CD4-positive, alpha-beta T cell treated with Interferon gamma for 1 hour (primary cell): ENCODE data around the gene NUP205.
"Not testable (repeated sequence)": the region's sequence is repeated elsewhere in the genome, so short reads cannot be mapped to it uniquely, and the experiment has no call there.

Experiments used
- DNase-seq: peaks from one replicate; pipeline ENCODE4 v3.0.0-alpha.2; 2020

NUP205 gene

DNA sequence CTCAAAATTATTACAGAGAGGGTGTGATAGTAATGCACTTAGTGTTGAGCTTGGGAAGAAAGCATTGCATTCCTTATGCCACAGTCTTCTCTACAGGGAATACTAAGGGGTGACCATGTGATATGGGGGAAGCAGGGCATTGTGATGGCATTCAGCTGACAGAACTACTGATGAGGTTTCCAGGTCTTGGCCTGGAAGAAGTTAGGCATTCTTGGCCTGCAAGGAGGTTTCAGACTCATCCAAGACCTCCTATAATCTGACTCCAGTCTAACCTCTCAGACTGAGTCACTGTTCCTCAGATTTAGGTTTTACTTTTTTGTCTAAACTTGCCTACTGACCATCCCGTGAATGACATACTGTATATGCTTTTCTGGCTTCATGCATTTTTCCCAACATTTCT is 112.5 kb downstream of the NUP205 start:
- no peak for DNase-seq

DNA sequence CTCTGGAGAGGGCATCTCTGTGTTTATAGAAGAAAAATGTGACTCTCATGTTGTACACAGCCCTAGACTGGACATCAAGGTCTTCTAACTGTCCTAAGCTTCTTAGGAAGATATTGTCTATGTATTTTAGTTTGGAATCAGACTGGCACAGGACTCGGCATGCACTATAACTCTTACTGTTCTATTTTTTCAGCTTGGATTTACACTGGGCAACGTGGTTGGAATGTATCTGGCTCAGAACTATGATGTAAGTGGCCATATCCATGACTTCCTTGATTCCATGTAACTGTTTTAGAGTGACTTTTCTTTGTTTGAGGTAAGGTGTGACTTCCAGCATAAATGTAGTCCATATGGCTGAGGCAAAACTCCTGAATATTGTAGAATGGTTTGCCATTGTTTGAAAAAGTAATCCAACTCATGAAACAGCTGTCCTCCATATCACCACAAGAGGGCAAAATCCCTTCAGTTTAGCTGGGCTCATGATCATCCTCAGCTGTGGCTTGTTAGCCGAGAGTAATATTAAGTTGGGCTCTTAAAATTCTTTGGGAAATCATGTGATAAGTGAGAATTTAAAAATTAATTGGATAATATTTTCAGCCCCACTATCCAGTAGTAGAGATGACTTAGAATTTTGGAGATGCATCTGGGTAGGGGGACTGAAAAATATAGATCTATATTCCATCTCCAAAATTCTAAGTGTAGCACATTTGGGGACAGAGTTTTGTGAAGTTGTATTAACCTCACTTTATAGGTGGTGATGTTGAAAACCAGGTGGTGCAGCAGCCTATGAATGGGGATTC is 115.0 kb downstream of the NUP205 start:
- no peak for DNase-seq

DNA sequence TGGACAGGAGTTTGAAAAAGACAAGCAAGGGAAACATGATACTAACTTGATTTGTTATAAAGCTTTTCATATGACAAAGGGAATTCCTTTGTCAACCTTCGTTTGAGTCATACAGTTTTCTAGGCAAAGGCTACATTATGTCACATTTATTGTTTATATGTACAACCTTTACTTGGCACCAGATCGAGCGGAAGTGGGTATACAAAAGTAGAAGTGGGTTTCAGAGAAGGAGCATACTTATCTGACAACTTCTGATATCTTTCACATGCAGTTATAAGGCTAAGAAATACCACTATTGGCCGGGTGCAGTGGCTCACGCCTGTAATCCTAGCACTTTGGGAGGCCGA is 115.6 kb downstream of the NUP205 start:
- DNase-seq, result no peak

DNA sequence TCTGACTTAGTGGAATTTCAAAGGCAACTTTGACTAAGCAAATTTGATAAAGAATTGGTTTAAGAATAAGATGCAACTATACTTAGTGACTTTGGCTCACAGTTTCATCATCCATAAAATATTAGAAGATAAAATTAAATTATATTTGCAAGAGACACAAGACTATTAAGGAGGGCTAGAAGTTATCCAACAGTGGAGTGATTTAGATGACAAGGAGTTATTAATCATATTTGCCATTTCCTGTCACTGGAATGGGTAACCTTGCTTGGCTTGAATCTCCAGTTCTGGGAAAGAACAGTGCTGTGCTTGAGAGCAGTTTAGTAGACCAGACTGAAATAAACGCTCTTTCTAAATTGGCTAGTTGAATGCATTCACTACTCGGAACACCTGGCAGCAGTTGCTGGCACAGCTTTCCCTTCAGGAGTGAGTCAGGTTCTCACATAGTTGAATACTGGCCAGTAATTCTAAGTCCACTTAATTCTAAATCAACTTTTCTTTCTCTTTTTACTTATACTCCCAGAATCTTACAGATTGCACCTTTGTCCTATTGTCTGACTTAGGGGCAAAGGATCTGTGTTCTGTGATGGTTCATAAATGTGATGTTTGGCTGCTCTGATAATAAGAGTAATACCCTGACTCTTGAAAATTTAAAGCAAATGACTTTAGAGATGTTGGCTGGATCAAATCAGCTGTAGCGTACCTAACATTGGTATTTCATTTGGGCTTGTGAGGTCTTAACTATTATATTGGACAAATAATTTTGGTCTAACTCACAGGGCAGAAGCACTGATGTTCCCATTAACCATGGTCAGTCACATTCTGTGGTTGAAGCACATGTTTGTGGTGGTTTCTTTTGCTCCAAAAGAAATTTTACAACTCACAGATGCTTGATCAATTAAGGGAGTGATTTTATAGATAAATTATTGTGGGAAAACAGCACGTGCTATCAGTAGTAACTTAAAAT is 121.2 kb downstream of the NUP205 start:
- no peak for DNase-seq

DNA sequence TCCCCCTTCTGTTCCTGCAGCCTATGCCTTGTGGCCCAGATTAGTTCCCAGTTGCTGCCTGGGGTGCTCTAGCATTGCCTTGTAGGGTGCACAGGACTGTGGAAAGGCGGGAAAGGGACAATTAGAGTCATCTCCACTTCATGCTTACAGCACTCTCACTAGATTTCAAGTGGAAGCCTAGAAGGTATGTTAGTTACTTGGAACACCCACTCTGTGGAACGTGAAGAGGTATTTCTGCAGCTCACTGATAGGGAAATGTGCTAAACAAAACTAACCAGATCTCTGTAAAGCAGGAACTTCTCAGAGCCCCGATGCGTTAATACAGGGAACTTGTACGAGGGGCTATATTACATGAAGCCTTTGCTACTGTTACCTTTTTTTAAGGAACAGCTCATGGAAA is 124.0 kb downstream of the NUP205 start:
- no peak for DNase-seq

DNA sequence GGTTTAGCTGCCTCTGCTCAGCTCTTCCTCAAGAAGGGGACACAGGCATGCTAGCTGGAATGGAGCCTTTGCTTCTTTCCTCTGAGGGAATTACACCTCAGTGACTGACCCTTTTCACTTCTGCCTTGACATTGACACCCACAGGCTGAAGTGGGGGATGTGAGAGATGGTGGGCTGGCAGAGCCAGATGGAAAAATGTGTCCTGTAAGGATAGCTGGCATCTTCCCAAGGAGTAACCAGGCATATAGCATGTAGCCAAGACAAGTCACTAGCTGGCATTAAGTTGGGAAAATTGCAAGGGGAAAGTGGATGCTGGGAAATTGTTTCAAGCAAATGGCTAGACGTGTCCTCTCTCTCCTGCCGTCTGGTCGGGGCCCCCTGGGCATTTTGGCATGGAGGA is 124.5 kb downstream of the NUP205 start:
- no peak for DNase-seq

DNA sequence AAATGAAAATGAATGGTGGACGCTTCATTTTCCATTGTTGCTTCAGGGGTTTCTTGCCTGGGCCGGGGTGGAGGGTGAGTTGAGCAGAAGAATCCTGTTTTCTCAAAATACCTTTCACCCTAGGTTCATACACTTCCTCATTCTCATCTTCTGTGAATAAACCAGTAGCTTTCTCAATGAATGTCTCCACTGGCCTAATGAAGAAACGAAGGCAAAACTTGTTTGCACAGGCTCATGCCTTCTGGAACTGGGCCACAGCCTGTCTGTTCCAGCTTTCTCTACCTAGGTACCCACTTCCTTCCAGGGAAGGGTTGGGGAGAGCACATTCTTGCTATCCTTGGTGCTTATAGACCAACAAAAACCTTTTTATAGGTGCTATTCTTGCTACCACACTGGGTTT is 125.9 kb downstream of the NUP205 start:
- DNase-seq, result no peak

DNA sequence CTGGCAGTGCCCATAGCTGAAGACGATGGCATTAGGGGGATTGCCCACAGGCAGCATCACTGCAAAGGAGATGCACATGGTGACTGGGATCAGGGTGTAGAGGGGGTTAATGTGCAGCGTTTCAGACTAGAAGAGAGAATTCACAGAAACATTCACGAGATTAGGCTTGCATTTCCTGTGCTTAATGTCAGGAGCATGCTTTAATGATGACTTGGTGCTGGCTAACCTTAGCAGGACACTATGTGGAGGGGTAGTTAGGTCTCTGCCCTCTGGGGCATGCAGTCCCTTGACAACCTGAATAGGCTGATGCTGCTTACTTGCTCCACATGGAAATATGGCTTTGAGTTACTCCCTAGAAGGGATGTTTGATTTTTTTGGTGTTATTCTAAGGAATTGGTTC is 126.4 kb downstream of the NUP205 start:
- DNase-seq, result no peak

DNA sequence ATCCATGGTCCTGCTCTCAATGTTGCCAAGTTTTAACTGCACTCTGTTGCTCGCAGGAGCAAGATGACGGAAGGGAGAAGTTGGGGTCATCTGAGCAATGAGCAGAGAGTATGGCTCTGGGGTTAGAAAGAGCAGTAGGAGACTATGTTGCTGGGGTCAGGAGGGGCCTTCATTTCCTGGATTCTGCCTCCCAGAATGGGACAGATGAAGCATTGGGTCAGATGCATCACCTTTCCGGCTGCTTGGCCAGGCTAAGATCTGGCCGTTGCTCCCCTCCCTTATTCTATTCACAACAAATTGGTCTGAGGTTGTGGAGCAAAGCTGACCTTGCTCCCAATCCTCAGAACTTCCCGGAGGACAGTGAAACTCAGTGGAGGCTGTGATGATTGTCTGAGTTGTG is 127.0 kb downstream of the NUP205 start:
- no peak for DNase-seq

DNA sequence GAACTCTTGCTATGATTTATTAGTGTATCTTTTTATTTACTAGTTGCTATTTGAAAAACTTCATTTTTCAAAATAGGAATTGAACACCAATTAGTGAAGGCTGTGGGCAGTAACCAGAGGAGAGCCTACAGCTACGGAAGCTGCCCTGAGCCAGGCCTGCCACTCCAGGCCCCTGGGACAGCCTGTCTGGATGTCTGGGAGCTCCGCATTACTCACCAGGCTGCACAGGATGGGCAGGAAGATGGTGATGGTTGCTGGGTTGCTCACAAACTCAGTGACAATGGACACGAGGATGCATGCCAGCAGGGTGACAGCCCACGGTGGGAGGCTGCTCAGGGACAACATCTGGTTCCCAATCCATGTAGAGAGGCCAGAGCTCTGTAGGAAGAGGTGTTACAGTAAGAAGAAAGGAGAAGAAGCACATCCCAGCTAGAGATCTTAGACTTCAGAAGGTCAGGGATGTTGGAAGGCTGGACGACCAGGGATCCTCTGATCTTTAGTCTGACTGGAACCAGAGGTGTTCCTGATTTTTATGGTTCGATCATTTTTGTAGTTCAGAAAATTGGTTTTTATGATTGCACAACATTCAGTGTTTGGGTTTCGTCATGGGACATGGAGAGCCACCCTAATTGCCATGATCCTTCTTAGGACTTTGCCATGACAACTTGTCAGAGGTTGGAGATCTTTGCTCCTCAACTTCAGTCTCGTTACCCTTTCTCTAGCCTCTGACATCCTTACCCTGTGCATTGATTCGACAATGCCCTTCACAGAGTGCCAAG is 127.8 kb downstream of the NUP205 start:
- no peak for DNase-seq

DNA sequence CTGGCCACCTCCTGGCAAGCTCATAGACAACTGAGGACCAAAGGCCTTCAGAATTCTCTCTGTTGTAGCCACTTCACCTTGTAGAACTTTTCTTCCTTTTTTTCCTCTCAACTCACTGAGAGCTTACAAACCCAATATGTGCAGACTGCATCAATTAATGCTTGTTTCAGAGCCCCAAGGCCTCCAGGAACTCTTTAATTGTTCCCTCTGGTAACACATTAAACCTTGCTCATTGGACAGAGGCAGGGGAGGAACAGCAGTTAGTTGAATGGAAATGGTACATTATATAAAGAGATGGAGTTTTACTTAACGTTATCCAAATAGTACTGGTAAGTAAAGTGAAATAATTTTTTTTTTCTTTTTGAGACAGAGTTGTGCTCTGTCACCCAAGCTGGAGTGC is 129.7 kb downstream of the NUP205 start:
- no peak for DNase-seq

DNA sequence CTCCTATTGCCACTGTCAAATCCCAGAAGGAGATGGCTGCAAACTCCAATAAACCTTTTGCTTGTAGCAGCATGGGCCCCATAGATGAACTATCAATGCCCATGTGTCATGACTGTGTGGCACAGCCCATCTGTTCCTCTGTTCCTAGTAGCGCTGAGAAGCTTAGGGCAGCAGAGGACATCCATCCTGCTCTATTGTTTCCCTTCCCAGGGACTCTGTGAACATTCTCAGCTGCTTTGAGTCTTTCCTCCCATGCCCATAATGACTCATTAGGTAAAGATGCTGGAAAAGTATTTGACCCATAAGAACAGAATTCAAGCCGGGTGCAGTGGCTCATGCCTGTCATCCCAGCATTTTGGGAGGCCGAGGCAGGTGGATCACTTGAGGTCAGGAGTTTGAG is 132.8 kb downstream of the NUP205 start:
- DNase-seq, result no peak

DNA sequence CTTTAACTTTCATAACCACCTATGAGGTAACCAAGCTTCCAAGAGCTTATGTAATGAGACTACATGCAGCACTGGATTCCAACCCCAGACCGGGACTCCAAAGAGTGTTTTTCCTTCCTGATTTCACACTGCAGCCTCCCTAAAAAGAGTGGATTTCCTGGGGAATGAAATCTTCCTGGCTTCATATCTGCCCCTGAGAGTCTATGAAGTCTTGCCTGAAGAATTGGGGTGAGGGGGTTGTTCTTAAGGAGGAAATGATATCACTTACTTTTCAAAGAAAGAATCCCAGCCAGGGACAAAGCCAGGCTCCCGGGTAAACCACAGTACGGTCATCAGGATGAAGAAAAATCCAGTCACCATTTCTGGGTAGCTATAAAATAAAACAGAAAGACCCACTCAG is 134.3 kb downstream of the NUP205 start:
- DNase-seq, result no peak

DNA sequence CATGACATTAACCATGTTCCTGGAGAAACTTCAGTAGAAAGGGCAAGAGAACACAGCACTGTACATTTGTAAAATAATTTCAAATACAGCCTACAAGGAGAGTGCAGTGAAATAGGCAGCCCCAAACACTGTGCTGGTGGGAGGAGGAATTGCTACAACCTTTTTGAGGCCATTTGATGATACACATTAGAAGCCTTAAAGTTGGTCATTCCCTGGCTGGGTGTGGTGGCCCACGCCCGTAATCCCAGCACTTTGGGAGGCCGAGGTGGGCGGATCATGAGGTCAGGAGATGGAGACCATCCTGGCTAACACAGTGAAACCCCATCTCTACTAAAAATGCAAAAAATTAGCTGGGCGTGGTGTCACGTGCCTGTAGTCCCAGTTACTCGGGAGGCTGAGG is 134.9 kb downstream of the NUP205 start:
- DNase-seq, result not testable (repeated sequence)

DNA sequence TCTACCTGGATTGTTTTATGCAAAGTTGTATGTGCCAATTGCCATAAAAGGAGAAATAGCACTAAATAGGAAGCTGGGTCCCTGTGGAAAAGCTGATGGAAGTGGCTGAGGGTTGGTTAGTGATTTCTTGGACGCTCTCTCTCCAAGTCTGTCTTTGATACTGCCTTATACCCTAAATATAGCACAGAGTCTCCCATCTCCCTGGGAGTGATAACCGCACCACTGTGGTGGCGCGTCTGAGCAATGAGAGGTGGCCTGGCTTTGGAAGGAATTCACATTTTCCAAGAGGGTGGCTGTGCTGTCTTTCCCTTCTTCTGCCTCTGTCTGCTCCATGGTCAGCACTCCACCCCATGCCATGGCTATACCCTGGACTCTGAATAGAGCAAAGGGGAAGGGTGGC is 135.8 kb downstream of the NUP205 start:
- DNase-seq, result no peak

DNA sequence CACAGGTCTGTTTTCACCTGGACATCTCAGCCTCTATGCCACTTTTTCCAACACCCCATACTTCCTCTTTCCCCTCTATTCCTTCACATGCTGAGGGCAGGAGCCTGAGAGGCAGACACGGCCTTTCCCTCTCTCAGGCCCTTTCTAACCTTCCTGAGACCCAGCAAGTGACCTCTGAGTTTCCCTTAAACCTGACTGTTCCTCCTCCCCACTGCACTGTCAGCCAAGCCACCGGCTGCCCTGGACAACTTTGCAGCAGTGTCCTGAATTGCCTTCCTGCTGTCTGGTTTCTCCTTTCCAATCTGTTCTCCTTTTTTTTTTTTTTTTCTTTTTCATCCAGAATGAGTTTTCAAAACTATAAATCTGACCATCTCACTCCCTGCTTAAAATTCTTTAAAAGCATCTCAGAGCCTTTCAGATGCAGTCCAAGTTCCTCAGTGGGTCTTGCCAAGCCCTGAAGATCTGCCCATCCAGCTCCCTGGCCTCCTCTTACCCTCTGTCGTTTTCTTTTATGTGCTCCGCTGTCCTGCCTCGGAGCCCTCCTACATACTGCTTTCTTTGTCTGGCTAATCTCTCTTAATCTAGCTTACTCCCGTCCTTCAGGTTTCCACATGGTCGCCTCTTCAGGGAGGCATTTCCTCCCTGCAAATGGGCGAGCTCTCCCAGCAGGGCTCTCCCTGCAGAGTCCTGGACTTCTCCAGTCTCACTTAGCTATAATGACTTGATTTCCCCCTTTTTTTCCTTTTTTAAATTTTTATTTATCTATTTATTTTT is 139.7 kb downstream of the NUP205 start:
- DNase-seq, result no peak
